AG08396 (cell line): ENCODE measurements around the gene STX7.
A peak's percentile ranks its signal among the peaks of the same experiment; 100 is the strongest.

Experiments used
- DNase-seq: peaks from one replicate; pipeline ENCODE4 v3.0.0; 2012; ENCODE audit warnings: low spot score, mixed read lengths

STX7 gene

DNA sequence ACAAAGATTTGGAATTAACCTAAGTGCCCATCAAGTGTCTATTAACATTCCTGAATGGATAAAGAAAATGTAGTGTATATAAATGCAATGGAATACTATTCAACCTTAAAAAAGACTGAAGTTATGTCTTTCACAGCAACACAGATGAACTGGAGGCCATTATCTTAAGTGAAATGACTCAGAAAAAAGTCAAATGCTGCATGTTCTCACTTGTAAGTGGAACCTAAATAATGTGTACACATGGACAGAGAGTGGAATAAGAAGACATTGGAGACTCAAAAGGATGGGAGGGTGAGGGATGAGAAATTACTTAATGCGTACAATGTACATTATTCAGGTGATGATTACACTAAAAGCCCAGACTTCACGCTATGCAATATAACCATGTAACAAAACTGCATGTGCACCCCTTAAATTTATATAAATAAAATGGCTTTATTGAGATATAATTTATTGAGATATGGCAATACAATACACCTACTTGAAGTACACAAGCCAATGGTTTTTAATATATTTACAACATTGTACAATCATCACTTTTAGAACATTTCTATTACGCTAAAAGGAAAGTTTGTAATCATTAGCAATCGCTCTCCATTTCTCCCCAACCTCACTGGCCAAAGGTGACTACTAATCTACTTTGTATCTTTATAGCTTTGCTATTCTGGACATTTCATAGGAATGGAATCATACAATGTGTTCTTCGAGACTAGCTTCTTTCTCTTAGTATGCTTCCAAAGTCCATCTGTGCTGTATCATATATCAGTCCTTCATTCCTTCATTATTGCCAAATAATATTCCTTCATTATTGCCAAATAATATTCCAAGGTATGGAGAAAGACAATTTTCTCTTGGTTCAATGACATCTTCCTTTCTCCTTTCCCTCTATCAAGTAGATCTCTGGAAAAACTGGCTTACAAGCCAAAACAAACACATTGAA is 5.8 kb downstream of the STX7 start:
- DNase-seq, result no peak

DNA sequence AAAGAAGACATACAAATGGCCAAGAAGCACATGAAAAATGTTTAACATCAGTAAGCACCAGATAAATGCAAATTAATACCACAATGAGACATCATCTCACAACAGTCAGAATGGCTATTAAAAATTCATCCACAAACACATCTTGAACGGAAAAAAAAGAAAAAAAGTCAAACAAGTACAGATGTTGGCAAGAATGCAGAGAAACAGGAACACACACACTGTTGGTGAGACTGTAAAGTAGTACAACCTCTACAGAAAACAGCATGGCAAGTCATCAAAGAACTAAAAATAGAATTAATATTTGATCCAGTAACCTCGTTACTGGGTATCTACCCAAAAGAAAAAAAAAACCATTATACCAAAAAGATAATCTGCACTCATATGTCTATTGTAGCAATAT is 6.5 kb downstream of the STX7 start:
- no peak for DNase-seq

DNA sequence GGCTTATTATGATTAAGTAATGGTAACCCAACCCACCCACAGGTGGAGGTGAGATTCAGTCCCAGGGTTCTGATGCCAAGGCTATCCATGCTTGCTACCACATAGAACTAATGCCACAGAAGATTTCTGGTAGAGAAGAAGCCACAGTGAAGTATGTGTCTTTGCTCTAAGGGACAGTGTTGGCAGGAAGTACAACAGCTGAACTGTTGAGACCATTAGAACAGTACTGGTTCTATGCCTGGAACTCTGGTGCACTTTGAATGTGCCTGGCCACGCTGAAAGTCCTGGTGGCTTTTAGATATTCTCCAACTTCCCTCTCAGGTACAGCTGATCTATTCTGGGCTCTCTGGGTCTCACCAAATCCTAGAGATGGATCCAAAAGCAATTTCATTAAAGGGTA is 7.8 kb downstream of the STX7 start:
- no peak for DNase-seq

DNA sequence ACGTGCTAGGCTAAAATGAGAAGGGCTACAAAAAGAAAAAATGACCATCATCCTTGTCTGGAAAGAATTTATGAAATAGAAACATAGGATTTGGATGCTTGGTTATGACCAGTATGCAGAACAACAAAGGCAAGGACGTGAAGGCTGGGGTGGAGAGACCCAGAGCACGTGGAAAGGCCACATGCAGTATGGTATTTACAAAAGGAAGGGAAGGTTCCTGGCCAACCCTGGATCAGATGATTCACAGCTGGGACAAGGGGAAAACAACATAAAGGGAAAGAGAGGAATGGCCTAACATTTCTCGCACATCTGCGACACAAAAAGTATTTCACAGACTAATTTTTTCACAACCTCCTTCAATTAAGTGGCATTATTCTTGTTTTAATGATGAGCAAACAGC is 8.2 kb downstream of the STX7 start:
- DNase-seq, result no peak

DNA sequence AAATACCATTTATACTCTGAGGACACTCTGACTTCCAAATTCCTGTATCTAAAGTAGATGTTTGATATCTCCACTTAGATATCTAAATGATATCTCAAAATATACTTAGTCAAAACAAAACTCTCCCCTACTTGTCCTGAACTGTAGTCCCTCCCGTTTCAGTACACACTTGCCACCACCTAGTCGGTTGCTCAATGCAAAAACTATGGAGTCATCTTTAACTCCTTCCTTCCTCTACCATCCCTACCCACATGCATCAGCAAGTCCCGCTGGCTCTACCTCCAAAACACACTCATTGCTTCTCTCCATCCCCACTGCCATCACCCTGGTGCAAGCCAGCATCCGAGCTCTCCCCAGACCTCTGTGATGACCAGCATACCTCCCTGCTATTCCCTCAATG is 13.2 kb downstream of the STX7 start:
- DNase-seq, result no peak

DNA sequence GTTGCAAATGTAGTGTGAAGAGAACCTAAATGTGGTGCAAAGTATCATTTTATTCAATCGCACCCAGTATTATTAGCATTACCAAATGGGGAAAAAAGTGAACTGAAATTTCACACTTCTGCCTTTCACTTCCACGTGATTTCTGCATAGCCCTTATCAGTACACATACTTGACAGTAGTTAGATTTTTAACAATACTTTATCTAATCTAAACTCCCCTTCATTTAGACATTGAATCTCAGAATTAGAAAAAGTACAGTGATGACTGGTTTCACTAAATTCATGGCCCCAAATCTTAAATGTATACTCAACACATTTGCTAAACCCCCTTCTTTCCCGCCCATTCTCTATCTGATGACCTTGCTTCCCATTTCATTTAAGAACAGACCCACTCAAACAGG is 14.3 kb downstream of the STX7 start:
- DNase-seq, result no peak

DNA sequence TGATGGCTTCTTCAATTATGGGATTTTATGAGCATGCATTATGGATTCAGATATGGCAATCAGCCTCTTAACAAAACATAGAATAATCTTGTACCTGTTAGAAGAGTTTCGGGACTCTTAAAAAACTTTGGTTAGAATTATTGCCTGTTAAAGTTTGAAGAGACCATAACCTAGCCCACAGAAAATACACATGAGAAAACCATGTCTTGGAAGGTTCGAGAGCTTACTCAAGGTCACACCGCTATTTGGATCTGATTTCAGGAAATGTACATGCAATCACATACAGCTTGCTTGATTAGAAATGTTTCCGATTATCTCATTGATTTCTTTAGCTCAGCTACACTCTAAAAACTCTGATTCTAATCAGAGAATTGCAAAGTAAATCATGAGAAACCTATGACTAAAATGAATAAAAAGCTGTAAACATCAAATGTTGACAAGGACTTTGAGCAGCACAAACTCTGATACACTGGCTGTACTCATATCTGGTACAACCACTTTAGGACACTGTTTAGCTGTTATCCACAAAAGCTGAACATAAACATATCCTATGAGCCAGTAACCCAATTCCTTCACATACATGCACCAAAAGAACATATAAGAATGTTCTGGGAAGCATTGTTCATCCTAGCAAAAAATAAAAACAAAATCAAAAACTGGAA is 16.3 kb downstream of the STX7 start:
- DNase-seq, result no peak

DNA sequence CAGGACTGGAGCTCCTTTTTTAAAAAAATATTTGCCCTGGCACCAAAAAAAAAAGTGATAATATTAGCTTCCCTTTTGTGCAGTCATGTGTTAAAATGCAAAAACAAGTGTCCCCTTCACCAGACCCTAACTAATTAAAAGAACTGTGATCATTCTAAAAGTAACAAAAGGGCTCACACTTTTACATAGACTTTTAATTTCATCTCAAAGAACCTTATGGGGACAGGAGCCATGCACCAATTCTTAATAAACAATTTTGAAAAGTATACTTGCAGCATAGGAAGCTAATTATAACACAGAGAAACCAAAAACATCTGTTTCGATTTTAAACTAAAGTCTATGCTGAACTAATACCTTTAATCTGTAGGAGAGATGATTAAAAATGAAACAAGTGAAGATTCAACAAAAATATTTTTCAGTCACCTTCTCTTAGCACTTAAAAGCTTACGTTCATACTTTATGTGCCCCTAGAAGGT is 17.3 kb downstream of the STX7 start:
- DNase-seq, result no peak

DNA sequence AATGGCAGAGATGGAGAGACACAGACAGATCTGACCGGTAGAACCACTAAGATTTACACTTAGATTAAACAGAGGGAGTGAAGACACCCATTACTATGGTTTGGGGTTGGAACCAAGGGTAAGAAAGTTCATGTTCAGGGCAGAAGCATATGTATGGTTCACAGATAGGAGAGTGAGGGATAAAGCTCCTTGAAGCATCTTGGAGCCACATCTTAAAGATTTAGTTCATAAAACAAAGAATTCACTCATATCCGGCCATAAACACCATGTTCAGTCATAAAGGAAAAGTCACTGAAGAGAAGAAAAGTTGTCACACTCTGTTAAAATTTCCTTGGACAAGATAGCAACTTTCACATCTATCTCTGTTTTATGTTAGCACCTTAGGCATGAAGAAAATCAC is 18.0 kb downstream of the STX7 start:
- no peak for DNase-seq

DNA sequence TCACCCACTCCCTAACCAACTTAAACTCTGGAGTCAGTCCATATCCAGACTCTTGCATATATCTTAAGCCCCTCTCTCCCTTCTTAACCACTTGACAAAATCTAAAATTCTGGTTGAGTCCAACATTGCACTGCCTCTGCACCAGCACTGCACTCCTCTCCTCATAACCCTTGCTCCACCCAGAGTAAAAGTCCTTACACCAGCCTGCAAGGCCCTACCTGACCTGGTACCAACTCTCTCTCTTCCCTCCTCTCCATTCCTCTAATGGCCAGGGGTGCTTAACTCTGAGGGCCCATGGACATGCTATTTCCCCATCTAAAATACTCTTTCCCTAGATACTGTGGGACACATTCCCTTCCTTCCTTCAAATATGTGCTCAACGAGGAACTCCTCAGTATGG is 21.0 kb downstream of the STX7 start:
- no peak for DNase-seq

DNA sequence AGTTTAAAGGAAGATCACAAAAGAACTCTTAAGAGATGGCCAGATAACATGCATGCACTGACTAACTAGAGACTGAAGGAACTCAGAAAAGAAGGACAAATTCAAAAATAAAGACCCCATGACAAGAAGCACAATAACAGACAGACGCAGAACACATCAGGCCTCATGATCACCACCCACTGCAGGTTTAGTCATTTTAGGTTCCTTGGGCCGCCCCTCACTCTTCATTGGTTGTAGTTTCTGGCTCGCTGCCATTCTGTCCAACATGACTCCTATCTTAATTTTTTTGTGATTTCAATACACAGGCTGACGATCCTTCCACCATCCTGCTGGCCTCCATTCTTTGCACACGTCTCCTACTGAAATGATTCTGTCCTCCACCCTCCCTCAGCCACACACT is 21.6 kb downstream of the STX7 start:
- DNase-seq, result peak; percentile 21

DNA sequence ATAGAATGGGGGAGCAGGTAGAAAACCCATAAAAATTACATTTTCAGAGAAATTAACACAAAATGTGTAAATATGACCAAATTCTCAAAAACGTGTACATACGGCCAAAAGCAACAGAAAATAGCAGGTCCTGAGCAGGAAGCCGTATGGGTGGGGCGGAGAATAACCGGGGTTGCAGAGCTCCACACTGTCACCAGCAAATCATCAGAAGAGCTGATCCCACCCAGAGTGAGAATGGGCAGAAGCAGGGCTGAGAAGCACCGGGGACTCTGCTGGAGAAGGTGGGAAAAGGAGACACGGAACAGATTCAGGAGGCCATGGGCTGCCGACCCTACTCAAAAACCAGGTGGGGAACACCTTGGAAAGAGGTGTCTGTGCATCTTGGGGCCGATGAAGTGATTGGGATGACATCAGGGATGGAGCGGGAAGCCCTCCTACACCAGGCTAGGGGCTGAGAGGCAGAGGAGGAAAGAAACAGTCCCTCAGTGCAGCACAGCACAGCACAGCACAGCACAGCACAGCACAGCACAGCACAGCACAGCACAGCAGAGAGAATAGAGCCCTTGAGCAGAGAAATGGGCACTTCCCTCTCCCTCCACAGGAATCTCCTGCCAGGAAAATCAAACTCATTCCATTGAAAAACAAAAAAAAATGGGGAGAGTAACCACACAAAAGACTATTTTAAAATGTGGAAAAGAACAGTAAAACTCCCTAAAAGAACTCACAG is 22.3 kb downstream of the STX7 start:
- DNase-seq, result no peak

DNA sequence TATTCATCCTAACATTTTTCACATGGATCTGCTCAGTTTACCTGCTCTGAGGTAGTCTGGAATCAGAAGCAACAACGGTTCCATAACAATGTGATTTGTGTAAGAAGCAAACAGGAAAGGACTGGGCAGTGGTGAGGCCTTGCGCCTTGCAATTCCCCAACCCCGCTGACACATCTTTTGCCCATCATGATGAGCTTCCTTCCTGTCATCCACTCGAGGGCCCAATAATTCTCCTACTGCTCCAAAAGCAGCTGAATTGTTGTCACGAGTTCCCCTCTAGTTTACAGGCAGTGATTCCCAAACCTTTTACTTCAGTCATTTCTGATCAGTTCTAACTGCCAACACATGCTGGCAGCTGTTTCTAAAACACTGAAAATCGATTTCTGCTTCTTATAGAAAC is 22.9 kb downstream of the STX7 start:
- DNase-seq, result no peak

DNA sequence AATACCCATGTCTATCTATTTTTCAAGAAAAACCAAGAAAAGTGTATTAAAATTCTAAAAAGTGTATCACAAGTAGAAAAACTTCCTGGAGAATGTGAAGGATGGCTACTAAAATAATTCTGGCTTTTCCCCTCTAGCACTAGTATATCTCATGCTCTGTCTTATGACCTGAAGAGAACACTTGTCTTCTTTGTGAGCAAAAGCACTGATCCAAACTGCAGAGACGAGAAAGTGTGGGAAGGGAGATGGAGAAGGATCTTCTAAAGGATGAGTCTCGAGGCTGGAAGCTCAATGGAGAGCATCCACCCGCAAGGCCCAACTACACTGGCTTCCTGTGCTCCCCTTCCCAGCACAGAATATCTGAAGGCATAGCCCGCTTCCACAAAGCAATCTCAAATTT is 23.5 kb downstream of the STX7 start:
- DNase-seq, result no peak

DNA sequence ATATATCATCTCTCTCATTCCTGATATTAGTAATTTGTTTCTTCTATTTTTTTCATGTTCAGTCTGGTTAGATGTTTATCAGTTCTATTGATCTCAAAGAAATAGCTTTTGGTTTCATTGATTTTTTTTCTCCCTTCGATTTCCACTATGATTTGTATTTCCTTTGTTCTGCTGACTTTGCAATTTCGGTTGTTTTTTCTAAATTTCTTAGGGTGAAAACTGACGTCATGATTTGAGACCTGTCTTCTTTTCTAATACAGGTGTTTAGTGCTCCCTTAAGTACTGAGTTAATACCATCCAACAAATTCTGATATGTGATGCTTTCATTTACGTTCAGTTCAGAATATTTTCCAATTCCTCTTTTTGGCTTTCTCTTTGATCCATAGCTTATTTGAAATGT is 25.2 kb downstream of the STX7 start:
- no peak for DNase-seq

DNA sequence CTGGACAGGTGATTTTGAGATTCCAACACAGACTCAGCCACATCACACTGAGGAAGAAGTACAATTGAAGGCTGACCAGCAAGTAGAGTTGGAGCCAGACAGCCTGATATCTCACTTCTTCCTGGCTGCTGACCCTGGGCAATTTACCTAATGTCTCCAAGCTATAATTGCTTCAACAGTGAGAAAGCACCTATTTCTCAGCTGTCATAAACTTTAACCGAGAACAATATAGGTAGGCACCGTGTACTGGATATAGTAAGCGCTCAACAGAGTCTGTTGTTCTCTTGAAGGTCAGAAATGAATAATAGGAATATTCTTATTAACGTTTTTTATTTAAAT is 28.3 kb downstream of the STX7 start:
- no peak for DNase-seq

DNA sequence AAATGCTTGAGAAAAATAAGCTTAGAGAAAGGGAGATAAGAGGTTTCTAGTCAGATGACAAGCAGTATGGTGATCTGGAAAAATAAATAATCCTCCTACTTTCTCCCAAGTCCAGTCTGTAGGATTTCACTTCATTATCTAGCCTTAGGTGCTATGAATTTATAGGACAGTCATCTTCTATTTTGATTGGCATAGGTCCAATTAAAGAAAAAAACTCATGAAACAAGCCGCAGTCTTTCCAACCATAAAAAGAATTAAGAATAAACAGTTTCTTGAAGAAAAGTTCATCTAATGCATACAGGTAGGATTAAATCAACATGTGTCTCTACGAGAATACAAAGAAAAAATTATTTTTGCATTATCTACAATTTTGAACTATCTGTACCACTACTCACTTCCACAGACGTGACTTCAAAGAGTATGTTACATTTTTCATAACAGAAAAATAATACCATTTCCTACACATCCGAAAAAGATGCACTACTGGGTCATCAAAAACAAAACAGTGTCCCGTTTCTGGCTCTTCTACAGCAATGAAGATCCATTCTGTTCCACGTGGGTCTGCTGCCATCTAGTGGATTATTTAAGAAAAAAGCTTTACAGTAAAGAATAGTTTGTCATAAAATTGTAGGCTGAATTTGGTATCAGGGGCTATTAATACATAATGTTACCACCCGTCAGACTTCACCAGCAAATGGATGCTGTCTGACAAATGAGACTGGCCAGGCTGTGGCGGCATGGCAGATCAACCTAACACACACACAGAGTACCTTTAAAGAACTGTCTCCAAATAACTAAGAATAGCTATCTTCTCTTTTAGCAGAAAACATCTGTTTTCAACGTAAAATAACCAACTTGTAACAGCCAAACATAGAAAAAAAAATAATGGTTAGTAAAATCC is 28.9 kb downstream of the STX7 start:
- DNase-seq, result peak; percentile 52

DNA sequence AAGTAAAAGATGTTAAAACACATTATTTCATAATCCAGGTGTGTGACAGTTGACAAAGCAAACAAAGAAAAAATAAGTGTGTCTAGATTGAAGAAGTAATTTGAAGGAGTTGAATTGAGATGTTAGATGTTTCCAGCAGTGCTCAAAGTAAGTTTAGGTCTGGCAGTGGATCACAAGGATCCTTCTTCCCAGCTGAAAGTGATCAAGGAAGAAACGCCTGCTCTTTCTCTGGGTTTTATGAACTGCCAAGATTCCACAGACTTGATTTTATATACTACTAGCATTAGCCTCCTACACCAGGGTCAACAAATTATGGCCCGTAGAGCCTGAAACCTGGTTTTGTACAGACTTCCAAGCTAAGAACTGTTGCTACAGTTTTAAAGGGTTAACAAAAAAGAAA is 30.3 kb downstream of the STX7 start:
- no peak for DNase-seq

DNA sequence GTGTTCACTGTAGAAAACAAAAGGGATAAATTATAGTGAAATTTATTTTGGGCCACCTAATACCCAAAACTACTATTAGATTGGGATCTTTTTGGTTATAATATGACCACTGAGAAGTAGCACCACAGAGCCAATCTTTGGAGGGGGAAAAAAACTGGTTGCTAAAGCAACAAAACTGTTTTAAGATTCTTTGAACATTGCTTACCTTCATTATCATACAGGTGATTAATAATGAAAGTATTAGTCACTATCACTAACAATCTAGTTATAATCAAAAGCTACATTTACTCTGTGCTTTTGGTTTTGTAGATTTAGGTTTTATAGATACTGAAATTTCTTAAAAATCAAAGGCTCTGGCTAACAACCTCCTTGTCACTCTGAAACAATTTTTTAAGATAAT is 31.7 kb downstream of the STX7 start:
- DNase-seq, result no peak

DNA sequence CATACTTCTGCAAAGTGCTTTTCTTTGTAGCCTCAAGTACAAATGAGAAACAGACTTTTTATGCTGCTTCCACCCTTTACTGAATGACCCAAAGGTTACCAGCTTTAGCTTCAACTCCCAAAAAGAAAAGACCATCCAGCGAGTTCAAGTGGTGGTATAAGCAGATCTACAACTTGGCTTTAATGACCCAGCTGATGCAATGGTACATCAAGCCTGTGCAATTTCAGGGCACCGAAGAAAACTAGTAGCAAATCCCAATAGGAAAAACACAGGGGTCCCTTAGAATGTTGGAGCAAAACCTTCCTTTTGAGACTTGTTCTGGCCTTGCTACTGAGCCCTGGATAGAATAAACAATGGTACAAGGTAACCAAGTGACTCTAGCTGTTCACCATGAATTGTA is 33.8 kb downstream of the STX7 start:
- no peak for DNase-seq

DNA sequence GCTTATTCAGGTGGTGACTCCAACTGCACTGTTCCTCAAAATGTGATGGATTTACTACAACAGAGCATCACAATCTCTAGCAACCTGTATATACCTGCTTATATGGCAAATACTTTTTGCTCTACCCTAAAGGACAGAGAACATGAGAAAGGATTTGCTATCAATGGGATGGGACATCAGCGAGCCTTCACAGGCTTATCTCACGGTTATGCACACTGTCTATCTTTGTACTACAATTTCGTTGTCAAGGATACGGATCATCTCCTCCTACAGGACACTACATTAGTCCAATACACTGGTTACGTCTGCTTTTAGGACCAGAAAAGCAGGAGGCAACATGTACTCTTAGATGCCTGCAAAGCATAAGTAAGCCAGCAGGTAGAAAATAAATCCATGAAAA is 34.2 kb downstream of the STX7 start:
- no peak for DNase-seq

DNA sequence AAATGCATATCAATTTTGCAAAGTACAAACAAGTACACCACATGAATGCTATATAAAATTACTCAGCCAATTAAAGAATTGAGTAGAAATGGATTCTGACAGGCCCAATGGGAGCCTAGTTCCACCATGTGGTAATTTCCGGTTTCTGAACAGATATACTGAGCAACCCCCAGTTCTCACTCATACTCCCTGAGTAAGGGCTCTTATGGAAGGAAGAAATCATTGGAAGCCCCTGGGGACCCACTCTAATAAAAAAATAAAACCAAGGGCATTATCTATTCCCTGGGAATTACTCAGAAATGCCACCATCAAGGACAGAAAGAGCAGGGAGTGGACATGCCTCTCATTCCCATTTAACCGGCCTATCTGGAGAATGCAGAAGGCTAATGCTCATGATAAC is 34.6 kb downstream of the STX7 start:
- no peak for DNase-seq
